ENCODE results near the gene TMC4.
"Not testable (repeated sequence)": the region's sequence is repeated elsewhere in the genome, so short reads cannot be mapped to it uniquely, and the experiment has no call there.

Gene TMC4

GRCh38 chr19:54207676-54207982 lies 34.7 kb upstream of the TMC4 start:
- Mint-ChIP-seq H3K27me3 (no peaks in the 10 kb centered on the region), H3K9me3 (no peaks in the 10 kb centered on the region), H3K4me1 (peaks cover 88% of the 10 kb centered on the region), H3K4me3 (peak overlapping the region; percentile 46 to 49), H3K27ac (peak overlapping the region; percentile 3 to 90)
- ATAC-seq (no peak), DNase-seq (no peak)

- Mint-ChIP-seq H3K4me1 (peaks cover 92% of the 10 kb centered on the region), H3K27ac (peak overlapping the region in 1 of 2 donors; percentile 90), H3K4me3 (peak overlapping the region; percentile 46 to 49)
- not testable (repeated sequence) for H3K9me3 Mint-ChIP-seq, ATAC-seq, DNase-seq, H3K27me3 Mint-ChIP-seq
Observed at GRCh38 chr19:54207193-54207592, 34.2 kb upstream of the TMC4 start.

- Mint-ChIP-seq H3K4me3 (peak overlapping the region; percentile 26 to 49), H3K27me3 (no peaks in the 10 kb centered on the region), H3K27ac (peak overlapping the region; percentile 15 to 33), H3K4me1 (peaks cover 96% of the 10 kb centered on the region), H3K9me3 (no peaks in the 10 kb centered on the region)
- ATAC-seq (no peak), DNase-seq (no peak)
Observed at GRCh38 chr19:54206831-54207177, 33.8 kb upstream of the TMC4 start.

GRCh38 chr19:54206030-54206830 lies 33.3 kb upstream of the TMC4 start:
- peak overlapping the region; percentile 26 to 49 for H3K4me3 Mint-ChIP-seq
- DNase-seq (no peak), ATAC-seq (no peak)
- peaks cover 99% of the 10 kb centered on the region for H3K4me1 Mint-ChIP-seq
- H3K27ac Mint-ChIP-seq = peak overlapping the region; percentile 33 to 71
- no peaks in the 10 kb centered on the region for H3K27me3 Mint-ChIP-seq
- H3K9me3 Mint-ChIP-seq = no peaks in the 10 kb centered on the region

- Mint-ChIP-seq H3K4me1 (peaks cover 90% of the 10 kb centered on the region), H3K27ac (no peak overlapping the region), H3K9me3 (no peaks in the 10 kb centered on the region), H3K4me3 (peak overlapping the region; percentile 55 to 98), H3K27me3 (no peaks in the 10 kb centered on the region)
- ATAC-seq = no peak
- no peak for DNase-seq
Observed at GRCh38 chr19:54204767-54205468, 32.0 kb upstream of the TMC4 start.

- ATAC-seq (no peak), DNase-seq (no peak)
- peak overlapping the region in 1 of 2 donors; percentile 89 for H3K27ac Mint-ChIP-seq
- H3K9me3 Mint-ChIP-seq = no peaks in the 10 kb centered on the region
- H3K4me1 Mint-ChIP-seq = peaks cover 80% of the 10 kb centered on the region
- peak overlapping the region; percentile 89 to 98 for H3K4me3 Mint-ChIP-seq
- no peaks in the 10 kb centered on the region for H3K27me3 Mint-ChIP-seq
Observed at GRCh38 chr19:54203151-54203611, 30.2 kb upstream of the TMC4 start.

GRCh38 chr19:54201980-54202379 lies 29.0 kb upstream of the TMC4 start:
- ATAC-seq (no peak), DNase-seq (no peak)
- peak overlapping the region; percentile 99 for H3K27ac Mint-ChIP-seq
- H3K27me3 Mint-ChIP-seq = no peaks in the 10 kb centered on the region
- H3K4me1 Mint-ChIP-seq = peaks cover 68% of the 10 kb centered on the region
- H3K9me3 Mint-ChIP-seq = no peaks in the 10 kb centered on the region
- H3K4me3 Mint-ChIP-seq = peak overlapping the region; percentile 89 to 98

GRCh38 chr19:54201172-54201701 lies 28.3 kb upstream of the TMC4 start:
- no peak for DNase-seq
- H3K27me3 Mint-ChIP-seq = no peaks in the 10 kb centered on the region
- H3K4me3 Mint-ChIP-seq = peak overlapping the region; percentile 89 to 98
- H3K9me3 Mint-ChIP-seq = no peaks in the 10 kb centered on the region
- H3K27ac Mint-ChIP-seq = peak overlapping the region; percentile 99
- ATAC-seq = peak; percentile 34
- H3K4me1 Mint-ChIP-seq = peaks cover 61% of the 10 kb centered on the region

- Mint-ChIP-seq H3K4me1 (peaks cover 43% of the 10 kb centered on the region), H3K27me3 (no peaks in the 10 kb centered on the region), H3K27ac (peak overlapping the region in 1 of 2 donors; percentile 49), H3K4me3 (peak overlapping the region; percentile 74 to 76), H3K9me3 (no peaks in the 10 kb centered on the region)
- ATAC-seq = no peak
- no peak for DNase-seq
Observed at GRCh38 chr19:54199401-54199800, 26.4 kb upstream of the TMC4 start.

- Mint-ChIP-seq H3K27me3 (no peaks in the 10 kb centered on the region), H3K4me1 (peaks cover 35% of the 10 kb centered on the region), H3K9me3 (no peaks in the 10 kb centered on the region), H3K4me3 (no peak overlapping the region), H3K27ac (no peak overlapping the region)
- DNase-seq (no peak), ATAC-seq (no peak)
Observed at GRCh38 chr19:54197121-54197520, 24.2 kb upstream of the TMC4 start.

- DNase-seq (no peak), ATAC-seq (no peak)
- Mint-ChIP-seq H3K4me3 (no peak overlapping the region), H3K9me3 (no peaks in the 10 kb centered on the region), H3K27ac (no peak overlapping the region), H3K4me1 (peaks cover 35% of the 10 kb centered on the region), H3K27me3 (no peaks in the 10 kb centered on the region)
Observed at GRCh38 chr19:54196536-54196935, 23.6 kb upstream of the TMC4 start.

GRCh38 chr19:54194463-54194862 lies 21.5 kb upstream of the TMC4 start:
- not testable (repeated sequence) for H3K4me3 Mint-ChIP-seq, ATAC-seq, H3K27ac Mint-ChIP-seq, DNase-seq, H3K27me3 Mint-ChIP-seq, H3K9me3 Mint-ChIP-seq
- H3K4me1 Mint-ChIP-seq = peaks cover 28% of the 10 kb centered on the region

GRCh38 chr19:54193011-54193410 lies 20.1 kb upstream of the TMC4 start:
- peak overlapping the region in 1 of 2 donors; percentile 71 for H3K27ac Mint-ChIP-seq
- H3K4me1 Mint-ChIP-seq = peaks cover 32% of the 10 kb centered on the region
- H3K4me3 Mint-ChIP-seq = peak overlapping the region; percentile 19 to 39
- DNase-seq (no peak), ATAC-seq (no peak)
- H3K9me3 Mint-ChIP-seq = no peaks in the 10 kb centered on the region
- H3K27me3 Mint-ChIP-seq = no peaks in the 10 kb centered on the region

- no peak for ATAC-seq
- Mint-ChIP-seq H3K27ac (peak overlapping the region; percentile 94 to 95), H3K27me3 (no peaks in the 10 kb centered on the region), H3K4me1 (peaks cover 43% of the 10 kb centered on the region), H3K4me3 (peak overlapping the region; percentile 88 to 90), H3K9me3 (no peaks in the 10 kb centered on the region)
- no peak for DNase-seq
Observed at GRCh38 chr19:54191811-54192453, 19.0 kb upstream of the TMC4 start.

- peak; percentile 45 for ATAC-seq
- Mint-ChIP-seq H3K27me3 (no peaks in the 10 kb centered on the region), H3K4me3 (peak within 1 kb of the TSS; percentile 88 to 90), H3K9me3 (no peaks in the 10 kb centered on the region), H3K4me1 (peaks cover 48% of the 10 kb centered on the region), H3K27ac (peak within 1 kb of the TSS; percentile 99)
- peak; percentile 90 to 93 for DNase-seq
Observed at GRCh38 chr19:54191011-54191810, 18.3 kb upstream of the TMC4 start, which contains the start of gene TSEN34. Gene TSEN34 (plus strand): TSS chr19:54191308. CDS start chr19:54191365, 57 bp downstream.

All from stimulated activated naive CD8-positive, alpha-beta T cell treated with anti-CD3 and anti-CD28 coated beads, Interleukin-15, amount 100 ng/mL, for 72 hours (primary cell).